Upper lobe of left lung (tissue), 6 donors: ENCODE data around the gene AFAP1L1. TPM values are rescaled to one million over a fixed set of nuclear protein-coding genes. Genes with fewer than 3 reads are reported as not detected.
A peak's percentile ranks its signal among the peaks of the same experiment; 100 is the strongest.

ENCODE experiments used
- ATAC-seq, 2 donors: fragments of 200-7000 bp; cut with Tn5 transposase; one replicate each; pipeline ENCODE4 v1.9.1; 2022; ENCODE audit warnings: mild to moderate bottlenecking in 2 of 2, moderate library complexity in 2 of 2; ENCODE audit not compliant: low FRiP score in 2 of 2
- DNase-seq, 2 donors: peaks; one replicate each; pipeline ENCODE4 v3.0.0-alpha.2; 2019 to 2020
- H3K27ac ChIP-seq, 4 donors: fragments of 200-600 bp; sonication (generic); one replicate each; pipeline ENCODE4 v1.5.1; 2016 to 2019
- H3K27me3 ChIP-seq, 4 donors: fragments of 200-600 bp; sonication (generic); one replicate each; pipeline ENCODE4 v1.5.1; 2017 to 2019
- H3K36me3 ChIP-seq, 4 donors: fragments of 200-600 bp; sonication (generic); one replicate each; pipeline ENCODE4 v1.5.1; 2016 to 2019
- H3K4me1 ChIP-seq, 4 donors: fragments of 200-600 bp; sonication (generic); one replicate each; pipeline ENCODE4 v1.5.1; 2018 to 2019
- H3K4me3 ChIP-seq, 4 donors: fragments of 200-600 bp; sonication (generic); one replicate each; pipeline ENCODE4 v1.5.1; 2017 to 2019; ENCODE audit warnings: mild to moderate bottlenecking in 2 of 4, moderate library complexity in 1 of 4
- H3K9me3 ChIP-seq, 4 donors: fragments of 200-600 bp; sonication (generic); one replicate each; pipeline ENCODE4 v1.5.1; 2018 to 2019
- EP300 ChIP-seq, 4 donors: sonication (generic); formaldehyde crosslinking; IDR thresholded peaks; one replicate each; pipeline ENCODE4 v1.5.1; 2017; ENCODE audit warnings: antibody characterized with exemption in 4 of 4, control low read depth in 2 of 4
- POLR2A ChIP-seq, 4 donors: fragments of 450-650 bp; IDR thresholded peaks; one replicate each; pipeline ENCODE4 v1.5.1; 2016 to 2017; ENCODE audit warnings: antibody characterized with exemption in 4 of 4, mild to moderate bottlenecking in 2 of 4
- POLR2AphosphoS5 ChIP-seq, 2 donors: sonication (generic); formaldehyde crosslinking; IDR thresholded peaks; one replicate each; pipeline ENCODE4 v1.5.1; 2017; ENCODE audit warnings: antibody characterized with exemption in 2 of 2
- WGBS, 2 donors: methylation state at CpG; one replicate each; pipeline ENCODE4 v1.1.5; 2017 to 2018; 5-methylcytosine and 5-hydroxymethylcytosine counted together
- total RNA-seq, 6 donors: library from RNA; depleted of rRNA in 4 of 6; stranded (reverse); fragments of >200 nt in 4 of 6; gene quantifications; one replicate each; pipeline versions ENCODE4 v1.1.0 to v1.2.1, GENCODE V29; 2016 to 2021
- TF ChIP-seq, protein P1 (sequence below), 6 experiments: fragments of 450-650 bp in 4 of 6; fragments of 200-600 bp in 2 of 6; sonication (generic) in 2 of 6; IDR thresholded peaks; one replicate each; pipeline ENCODE4 v1.5.1; 2016 to 2019; ENCODE audit warnings: antibody characterized with exemption in 6 of 6
- donor health status: DM: no; HTN: no; CAD: no; lungs with moderate emphysema.
- donor health status: DM: no; HTN: yes; CAD: no; lungs with severe emphysema.

Gene AFAP1L1
- total RNA-seq, 6 donors from 2014 or later = 15.1 to 40.8 (median 26.5) TPM

- DNase-seq = peak in 1 of 2 donors; percentile 69
- Histone ChIP-seq H3K9me3 (no peaks in the 10 kb centered on the region), H3K4me1 (peaks cover 14 to 27% (median 19%) of the 10 kb centered on the region in 4 donors), H3K4me3 (no peak overlapping the region), H3K36me3 (peaks cover 0 to 10% (median 1%) of the 10 kb centered on the region in 4 donors), H3K27me3 (no peaks in the 10 kb centered on the region), H3K27ac (peak overlapping the region in 3 of 4 donors; percentile 14 to 54 (median 33))
- no peak for TF ChIP-seq POLR2A (IDR thresholded peaks at IDR 0.05)
- TF ChIP-seq EP300 (IDR thresholded peaks at IDR 0.05) = peak in 2 of 4 donors; percentile 65 to 75
- TF ChIP-seq POLR2AphosphoS5 (IDR thresholded peaks at IDR 0.05) = peak; percentile 77 to 89
- TF ChIP-seq, protein P1, sequence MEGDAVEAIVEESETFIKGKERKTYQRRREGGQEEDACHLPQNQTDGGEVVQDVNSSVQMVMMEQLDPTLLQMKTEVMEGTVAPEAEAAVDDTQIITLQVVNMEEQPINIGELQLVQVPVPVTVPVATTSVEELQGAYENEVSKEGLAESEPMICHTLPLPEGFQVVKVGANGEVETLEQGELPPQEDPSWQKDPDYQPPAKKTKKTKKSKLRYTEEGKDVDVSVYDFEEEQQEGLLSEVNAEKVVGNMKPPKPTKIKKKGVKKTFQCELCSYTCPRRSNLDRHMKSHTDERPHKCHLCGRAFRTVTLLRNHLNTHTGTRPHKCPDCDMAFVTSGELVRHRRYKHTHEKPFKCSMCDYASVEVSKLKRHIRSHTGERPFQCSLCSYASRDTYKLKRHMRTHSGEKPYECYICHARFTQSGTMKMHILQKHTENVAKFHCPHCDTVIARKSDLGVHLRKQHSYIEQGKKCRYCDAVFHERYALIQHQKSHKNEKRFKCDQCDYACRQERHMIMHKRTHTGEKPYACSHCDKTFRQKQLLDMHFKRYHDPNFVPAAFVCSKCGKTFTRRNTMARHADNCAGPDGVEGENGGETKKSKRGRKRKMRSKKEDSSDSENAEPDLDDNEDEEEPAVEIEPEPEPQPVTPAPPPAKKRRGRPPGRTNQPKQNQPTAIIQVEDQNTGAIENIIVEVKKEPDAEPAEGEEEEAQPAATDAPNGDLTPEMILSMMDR (IDR thresholded peaks at IDR 0.05) = peak; percentile 71 to 86 (median 80)
- 13 to 20% methylated on average over 5 of the region's 5 CpGs for WGBS, 2 donors
- ATAC-seq = peak; percentile 88 to 96
These were observed 42.9 kb upstream of the AFAP1L1 start for GRCh38 chr5:149228618-149229297.

GRCh38 chr5:149229298-149229937 is 42.2 kb upstream of the AFAP1L1 start:
- no peaks in the 10 kb centered on the region for H3K27me3 ChIP-seq
- peaks cover 0 to 15% (median 1%) of the 10 kb centered on the region in 4 donors for H3K36me3 ChIP-seq
- H3K4me1 ChIP-seq = peaks cover 12 to 27% (median 19%) of the 10 kb centered on the region in 4 donors
- no peak for ATAC-seq
- no peak overlapping the region for H3K4me3 ChIP-seq
- no peaks in the 10 kb centered on the region for H3K9me3 ChIP-seq
- DNase-seq = no peak
- 44 to 48% methylated on average over 6 of the region's 6 CpGs for WGBS, 2 donors
- H3K27ac ChIP-seq = peak overlapping the region in 1 of 4 donors; percentile 54
- TF ChIP-seq EP300 (IDR thresholded peaks at IDR 0.05) = no peak
- TF ChIP-seq, protein P1 (IDR thresholded peaks at IDR 0.05) = peak in 1 of 6 experiments; percentile 2

DNA sequence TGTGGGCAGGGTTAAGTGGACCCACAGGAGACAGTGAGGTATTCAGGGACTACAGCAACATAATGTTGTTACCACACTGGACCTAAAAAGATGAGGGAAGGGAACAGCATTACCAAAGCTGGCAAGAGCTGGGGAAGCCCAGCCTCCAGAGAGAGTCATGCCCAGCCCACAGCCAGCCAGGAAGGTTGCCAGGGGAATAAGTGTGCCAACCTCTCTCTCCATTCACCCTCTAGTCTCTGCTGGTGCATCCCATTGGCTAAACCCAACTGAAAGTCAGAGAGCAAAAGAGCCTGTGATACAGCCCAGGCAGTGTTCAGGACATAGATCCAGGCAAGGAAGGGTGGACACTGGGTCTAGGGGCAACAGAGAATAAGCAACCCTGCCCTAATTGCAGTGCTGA is 35.8 kb upstream of the AFAP1L1 start:
- Histone ChIP-seq H3K36me3 (peaks cover 0 to 37% (median 0%) of the 10 kb centered on the region in 4 donors), H3K27me3 (no peaks in the 10 kb centered on the region), H3K9me3 (no peaks in the 10 kb centered on the region), H3K27ac (no peak overlapping the region), H3K4me1 (no peaks in the 10 kb centered on the region), H3K4me3 (no peak overlapping the region)
- no peak for DNase-seq
- no peak for TF ChIP-seq EP300 (IDR thresholded peaks at IDR 0.05)
- TF ChIP-seq, protein P1 (IDR thresholded peaks at IDR 0.05) = no peak
- TF ChIP-seq POLR2A (IDR thresholded peaks at IDR 0.05) = no peak
- TF ChIP-seq POLR2AphosphoS5 (IDR thresholded peaks at IDR 0.05) = no peak
- ATAC-seq = no peak

GRCh38 chr5:149237662-149238061 is 34.0 kb upstream of the AFAP1L1 start:
- Histone ChIP-seq H3K9me3 (no peaks in the 10 kb centered on the region), H3K4me3 (no peak overlapping the region), H3K4me1 (no peaks in the 10 kb centered on the region), H3K27me3 (no peaks in the 10 kb centered on the region), H3K36me3 (peaks cover 0 to 51% (median 0%) of the 10 kb centered on the region in 4 donors), H3K27ac (no peak overlapping the region)
- TF ChIP-seq POLR2A (IDR thresholded peaks at IDR 0.05) = no peak
- no peak for TF ChIP-seq POLR2AphosphoS5 (IDR thresholded peaks at IDR 0.05)
- TF ChIP-seq, protein P1 (IDR thresholded peaks at IDR 0.05) = no peak
- no peak for TF ChIP-seq EP300 (IDR thresholded peaks at IDR 0.05)
- WGBS, 2 donors = 63 to 71% methylated on average over 4 of the region's 4 CpGs
- no peak for ATAC-seq
- no peak for DNase-seq
